HEK293T (cell line): ENCODE data around the gene MAP3K20.

Source experiments
- BHLHE40 ChIP-seq: fragments of 450-650 bp; IDR thresholded peaks from 2 replicates; pipeline ENCODE4 v1.6.1; 2016; ENCODE audit warnings: mild to moderate bottlenecking, moderate library complexity, borderline replicate concordance
- NFRKB ChIP-seq: fragments of 450-650 bp; IDR thresholded peaks from 2 replicates; pipeline ENCODE4 v1.6.1; 2016; ENCODE audit warnings: mild to moderate bottlenecking, moderate library complexity
- SP1 ChIP-seq: fragments of 450-650 bp; IDR thresholded peaks from 2 replicates; pipeline ENCODE4 v1.6.1; 2017
- TARDBP ChIP-seq: fragments of 450-650 bp; IDR thresholded peaks from 2 replicates; pipeline ENCODE4 v1.6.1; 2016

GRCh38 chr2:173218326-173219056, 142.8 kb downstream of the MAP3K20 start:
- no peak for TF ChIP-seq TARDBP
- TF ChIP-seq BHLHE40: no peak
- TF ChIP-seq SP1: no peak
- no peak for TF ChIP-seq NFRKB
